A549 treated with CORT108297 at 1 μM for 4 hours (cell line): Measurements from ENCODE around the gene GTPBP8. TPM values are rescaled to one million over a fixed set of nuclear protein-coding genes. Genes with fewer than 3 reads are reported as not detected.

Experiments
- total RNA-seq: library from RNA; stranded (reverse); fragments of 200-300 nt; extraction: Qiagen RNA extraction; gene quantifications from 5 replicates; pipeline ENCODE4 v1.2.3, GENCODE V29; 2022

Gene GTPBP8
- 14.0 to 17.7 TPM (median 15.7 TPM) in 5 replicates for total RNA-seq

DNA sequence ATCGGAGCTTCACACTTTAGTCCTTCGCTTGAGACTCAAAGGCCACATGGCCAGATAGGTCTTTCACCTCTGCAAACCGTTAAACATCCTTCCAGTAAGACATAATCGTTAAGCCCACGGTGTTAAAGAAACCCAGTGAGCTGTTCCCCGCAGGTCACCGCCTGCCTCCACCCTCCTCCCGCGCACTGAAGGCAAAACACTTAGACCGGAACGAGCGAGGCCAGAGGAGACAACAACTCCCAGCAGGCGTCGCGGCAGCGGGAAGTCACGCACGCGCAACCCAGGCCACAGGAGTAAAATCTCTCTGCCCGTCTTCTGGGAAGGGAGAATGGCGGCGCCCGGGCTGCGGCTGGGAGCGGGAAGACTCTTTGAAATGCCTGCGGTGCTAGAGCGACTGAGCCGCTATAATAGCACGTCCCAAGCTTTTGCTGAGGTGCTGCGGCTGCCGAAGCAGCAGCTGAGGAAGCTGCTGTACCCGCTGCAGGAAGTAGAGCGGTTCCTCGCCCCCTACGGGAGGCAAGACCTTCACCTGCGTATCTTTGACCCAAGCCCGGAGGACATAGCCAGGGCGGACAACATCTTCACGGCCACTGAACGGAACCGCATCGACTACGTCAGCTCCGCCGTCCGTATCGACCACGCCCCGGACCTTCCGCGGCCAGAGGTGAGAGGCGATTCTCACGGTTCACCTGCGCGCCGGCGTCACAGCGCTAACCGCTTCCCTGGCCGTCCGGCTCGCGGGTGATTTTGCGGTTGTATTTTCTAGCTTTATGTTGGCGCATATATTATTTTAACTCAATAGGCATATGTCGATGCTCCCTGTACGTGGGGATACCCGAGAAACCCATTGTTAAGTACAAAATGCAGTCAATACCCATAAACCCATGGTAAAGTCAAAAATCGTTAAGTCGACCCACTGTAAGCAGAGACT lies at the start of gene GTPBP8:
TSS of gene GTPBP8 (plus strand) at position 313 of the 931 bp plus-strand sequence. CDS start at position 329, 16 bp downstream.

DNA sequence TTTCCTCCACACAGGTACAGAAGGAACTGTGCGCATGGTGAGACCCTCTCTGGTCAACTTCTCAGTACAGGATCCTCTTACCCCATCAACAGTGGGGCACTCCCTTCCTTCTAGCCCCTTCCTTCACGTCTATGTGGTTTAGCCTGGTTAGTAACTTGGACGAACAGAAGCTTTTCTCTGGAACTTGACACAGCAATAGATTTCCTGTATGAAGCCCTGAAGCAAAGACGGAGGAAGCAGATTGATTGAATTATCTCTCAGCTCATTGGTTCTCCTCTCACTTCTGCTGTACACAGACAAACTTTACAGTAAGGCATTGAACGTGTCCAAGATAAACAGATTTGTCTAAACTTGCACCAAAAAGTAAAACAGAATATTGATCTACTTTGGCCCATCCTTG lies 15.9 kb upstream of the GTPBP8 start, which contains the start of gene CD200R1:
TSS of gene CD200R1 (minus strand) at position 210 of the 400 bp plus-strand sequence. CDS start 246 bp downstream, outside the sequence.

Other genes starting within 250 kb of the GTPBP8 start
- gene CD200R1L, start 144.1 kb upstream of the GTPBP8 start, total RNA-seq = not detected in 5 replicates
- gene CD200R1, start 15.9 kb upstream of the GTPBP8 start, total RNA-seq = 0.03 to 0.14 TPM (median 0.08 TPM) in 5 replicates
- 4.8 to 7.7 TPM (median 7.0 TPM) in 5 replicates for gene BOC, start 220.6 kb downstream of the GTPBP8 start, total RNA-seq